Panc1 (cell line): ENCODE results near the gene CTNND2. TPM values are rescaled to one million over a fixed set of nuclear protein-coding genes. Genes with fewer than 3 reads are reported as not detected.

Experiments used
- ATAC-seq: fragments of 200-7000 bp; cut with Tn5 transposase; 2 replicates; pipeline ENCODE4 v1.9.1; 2020; ENCODE audit warnings: mild to moderate bottlenecking, moderate library complexity
- BruUV-seq: library from RNA; stranded (reverse); fragments of 400-500 nt; replicated peaks from 2 replicates; lab custom pipeline; 2021; lab: Mats Ljungman, UMichigan
- CTCF ChIA-PET: fragments of 300-600 bp; sonication (Branson Sonifier 250); formaldehyde crosslinking; loops from one replicate; lab custom pipeline; 2022; ENCODE audit warnings: antibody characterized with exemption; lab: Charles Lee
- POLR2A ChIA-PET: fragments of 300-600 bp; sonication (Branson Sonifier 250); formaldehyde crosslinking; loops from one replicate; lab custom pipeline; 2022; ENCODE audit warnings: antibody characterized with exemption; lab: Charles Lee
- DNase-seq: peaks from one replicate; pipeline ENCODE4 v3.0.0-alpha.2; 2010; ENCODE audit warnings: low read depth, low spot score
- H3K27ac ChIP-seq: 2 replicates; pipeline ENCODE4 v1.5.1; 2011; ENCODE audit warnings: mild to moderate bottlenecking, low read length, inconsistent platforms
- H3K27me3 ChIP-seq: fragments of 200-500 bp; sonication (Bioruptor generic); 2 replicates; pipeline ENCODE4 v1.6.0; 2014; ENCODE audit warnings: low read length, inconsistent platforms; ENCODE audit not compliant: control insufficient read depth, insufficient read depth
- H3K36me3 ChIP-seq: fragments of 200-500 bp; sonication (Bioruptor generic); 2 replicates; pipeline ENCODE4 v1.5.1; 2014; ENCODE audit warnings: inconsistent platforms, mild to moderate bottlenecking, low read length, moderate library complexity; ENCODE audit not compliant: control insufficient read depth, insufficient read depth
- H3K4me1 ChIP-seq: 2 replicates; pipeline ENCODE4 v1.5.1; 2011; ENCODE audit warnings: inconsistent platforms, mild to moderate bottlenecking, low read length, moderate library complexity; ENCODE audit not compliant: control insufficient read depth, insufficient read depth
- H3K4me3 ChIP-seq, 2 experiments: 2 replicates each; pipeline ENCODE4 v1.5.1; 2011 to 2012; ENCODE audit warnings: low read depth in 2 of 2, low read length in 2 of 2, mild to moderate bottlenecking in 2 of 2, inconsistent platforms in 1 of 2, moderate library complexity in 1 of 2
- H3K9me3 ChIP-seq: fragments of 200-500 bp; sonication (Bioruptor generic); 2 replicates; pipeline ENCODE4 v1.5.1; 2014; ENCODE audit warnings: low read depth, mild to moderate bottlenecking, inconsistent platforms, low read length, moderate library complexity; ENCODE audit not compliant: control insufficient read depth, insufficient read depth
- CTCF ChIP-seq: fragments of 450-650 bp; IDR thresholded peaks from 2 replicates; pipeline ENCODE4 v1.5.1; 2017; ENCODE audit warnings: mild to moderate bottlenecking
- POLR2AphosphoS5 ChIP-seq: IDR thresholded peaks from 2 replicates; pipeline ENCODE4 v1.6.1; 2012; ENCODE audit warnings: mild to moderate bottlenecking, low read depth, low read length, moderate library complexity
- REST ChIP-seq, 2 experiments: IDR thresholded peaks; 2 replicates each; pipeline ENCODE4 v1.6.1; 2011 to 2012; ENCODE audit warnings: low read depth in 2 of 2, control low read depth in 1 of 2, low read length in 1 of 2, mild to moderate bottlenecking in 1 of 2, moderate library complexity in 1 of 2; ENCODE audit not compliant: insufficient read depth in 1 of 2
- SIN3A ChIP-seq: IDR thresholded peaks from 2 replicates; pipeline ENCODE4 v1.6.1; 2012; ENCODE audit warnings: low read depth, mild to moderate bottlenecking, low read length, moderate library complexity, borderline replicate concordance; ENCODE audit not compliant: insufficient read depth
- TCF7L2 ChIP-seq: IDR thresholded peaks from 2 replicates; pipeline ENCODE4 v1.6.1; 2011; ENCODE audit warnings: mild to moderate bottlenecking, low read depth, low read length, inconsistent platforms
- in situ Hi-C: cut with HindIII; loops from 2 replicates; pipeline ENCODE4 v1.10.0; 2016; ENCODE audit warnings: low sequenced_read_pairs, low pct_unique_long_range_greater_than_20kb
- intact Hi-C: fragments of 100-400 bp; cut with micrococcal nuclease; formaldehyde crosslinking; loops from one replicate; pipeline ENCODE4 v1.10.0; 2022; ENCODE audit not compliant: unreplicated experiment
- total RNA-seq: library from RNA; stranded (reverse); gene quantifications from one replicate; pipeline ENCODE4 v1.2.1, GENCODE V29; 2021; ENCODE audit not compliant: unreplicated experiment

CTNND2 gene
- total RNA-seq, 1 experiment from 2014 or later = 1.0 TPM

GRCh38 chr5:11224436-11225187, 679.6 kb downstream of the CTNND2 start:
- Histone ChIP-seq H3K4me1 (no peaks in the 10 kb centered on the region), H3K27me3 (no peaks in the 10 kb centered on the region), H3K27ac (no peak overlapping the region), H3K4me3 (no peak overlapping the region), H3K36me3 (no peaks in the 10 kb centered on the region), H3K9me3 (no peaks in the 10 kb centered on the region)
- intact Hi-C loops = no loop called here
- in situ Hi-C loops = no loop called here
- ATAC-seq (no peak), DNase-seq (no peak)
- TF ChIP-seq TCF7L2 (no peak), REST (IDR thresholded peaks at IDR 0.05; ENCODE audit: insufficient read depth in 1 of 2, low read depth in 2 of 2, low read length in 1 of 2) (no peak), CTCF (no peak), POLR2AphosphoS5 (no peak), SIN3A (no peak)
- POLR2A ChIA-PET = no interaction called here
- CTCF ChIA-PET = no interaction called here
- no TSS peak for BruUV-seq

GRCh38 chr5:11222169-11222568, 682.1 kb downstream of the CTNND2 start:
- DNase-seq (no peak), ATAC-seq (no peak)
- H3K9me3 ChIP-seq = no peaks in the 10 kb centered on the region
- H3K27ac ChIP-seq = no peak overlapping the region
- BruUV-seq = no TSS peak
- intact Hi-C loops = no loop called here
- no peaks in the 10 kb centered on the region for H3K36me3 ChIP-seq
- POLR2A ChIA-PET = no interaction called here
- in situ Hi-C loops = no loop called here
- no peak for TF ChIP-seq CTCF
- no peak for TF ChIP-seq TCF7L2
- no peak for TF ChIP-seq SIN3A
- no peak for TF ChIP-seq REST (IDR thresholded peaks at IDR 0.05; ENCODE audit: insufficient read depth in 1 of 2, low read depth in 2 of 2, low read length in 1 of 2)
- no peak for TF ChIP-seq POLR2AphosphoS5
- H3K4me1 ChIP-seq = no peaks in the 10 kb centered on the region
- no peak overlapping the region for H3K4me3 ChIP-seq
- H3K27me3 ChIP-seq = no peaks in the 10 kb centered on the region; the same call in 1 of the 2 replicates
- CTCF ChIA-PET = no interaction called here
